ENCODE results near the gene PHKG2. TPM values are rescaled to one million over a fixed set of nuclear protein-coding genes. Genes with fewer than 3 reads are reported as not detected.

Gene PHKG2
- polyA plus RNA-seq, 1 experiment = 21.7 TPM

DNA sequence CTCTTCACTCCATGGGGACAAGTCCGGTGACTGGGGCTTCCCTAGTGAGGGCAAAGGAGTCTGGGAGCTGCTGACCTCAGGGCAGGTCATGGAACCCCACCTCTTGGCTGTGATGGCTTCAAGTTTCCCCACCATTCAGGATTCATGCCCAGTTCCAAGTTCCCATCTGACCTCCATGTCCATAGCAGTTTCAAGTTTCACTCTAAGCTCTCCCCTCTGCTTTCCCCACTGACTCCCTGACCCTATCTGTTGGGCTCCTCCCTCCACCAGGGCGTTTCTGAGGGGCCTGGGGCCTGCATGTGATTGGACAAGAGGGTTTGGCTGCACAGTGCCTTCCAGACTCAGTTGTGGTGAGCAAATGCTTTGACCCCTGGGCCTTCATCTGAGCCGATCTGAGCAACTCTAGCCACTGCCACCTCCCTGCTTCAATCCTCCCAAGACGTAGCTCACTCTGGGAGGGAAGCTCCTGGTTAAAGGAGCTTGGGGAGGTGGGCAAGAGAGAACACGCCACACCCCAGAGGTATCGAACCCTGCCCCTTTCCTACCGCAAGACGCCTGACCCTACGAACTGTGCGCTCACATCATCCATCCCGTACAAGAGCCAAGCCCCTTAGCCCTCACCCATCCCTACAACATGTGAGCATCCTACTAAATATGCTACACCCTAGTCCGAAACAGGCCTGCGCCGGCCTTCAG is 30.5 kb downstream of the PHKG2 start:
- Histone ChIP-seq H3K27me3 (ENCODE audit: control insufficient read depth, insufficient read depth, low read length) (no peaks in the 10 kb centered on the region), H3K27ac (ENCODE audit: low read depth, low read length) (no peak overlapping the region), H3K4me3 (ENCODE audit: low read depth, low read length) (no peak overlapping the region), H3K9me3 (ENCODE audit: control insufficient read depth, insufficient read depth, low read length) (no peaks in the 10 kb centered on the region; the same call in 1 of the 2 replicates)
- DNase-seq (ENCODE audit: low read depth, low spot score) = no peak
- ChIA-PET POLR2A (interaction anchor here (1.0 kb wide), 1 partner anchor 9 kb away, joined by 3 read pairs; no protein-coding TSS in a partner anchor), CTCF (interaction anchor here (1.1 kb wide), 1 partner anchor 123 kb away, joined by 3 read pairs; no protein-coding TSS in a partner anchor)
- TF ChIP-seq, protein P1, sequence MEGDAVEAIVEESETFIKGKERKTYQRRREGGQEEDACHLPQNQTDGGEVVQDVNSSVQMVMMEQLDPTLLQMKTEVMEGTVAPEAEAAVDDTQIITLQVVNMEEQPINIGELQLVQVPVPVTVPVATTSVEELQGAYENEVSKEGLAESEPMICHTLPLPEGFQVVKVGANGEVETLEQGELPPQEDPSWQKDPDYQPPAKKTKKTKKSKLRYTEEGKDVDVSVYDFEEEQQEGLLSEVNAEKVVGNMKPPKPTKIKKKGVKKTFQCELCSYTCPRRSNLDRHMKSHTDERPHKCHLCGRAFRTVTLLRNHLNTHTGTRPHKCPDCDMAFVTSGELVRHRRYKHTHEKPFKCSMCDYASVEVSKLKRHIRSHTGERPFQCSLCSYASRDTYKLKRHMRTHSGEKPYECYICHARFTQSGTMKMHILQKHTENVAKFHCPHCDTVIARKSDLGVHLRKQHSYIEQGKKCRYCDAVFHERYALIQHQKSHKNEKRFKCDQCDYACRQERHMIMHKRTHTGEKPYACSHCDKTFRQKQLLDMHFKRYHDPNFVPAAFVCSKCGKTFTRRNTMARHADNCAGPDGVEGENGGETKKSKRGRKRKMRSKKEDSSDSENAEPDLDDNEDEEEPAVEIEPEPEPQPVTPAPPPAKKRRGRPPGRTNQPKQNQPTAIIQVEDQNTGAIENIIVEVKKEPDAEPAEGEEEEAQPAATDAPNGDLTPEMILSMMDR (IDR thresholded peaks at IDR 0.05; ENCODE audit: low read depth, low read length) = no peak

DNA sequence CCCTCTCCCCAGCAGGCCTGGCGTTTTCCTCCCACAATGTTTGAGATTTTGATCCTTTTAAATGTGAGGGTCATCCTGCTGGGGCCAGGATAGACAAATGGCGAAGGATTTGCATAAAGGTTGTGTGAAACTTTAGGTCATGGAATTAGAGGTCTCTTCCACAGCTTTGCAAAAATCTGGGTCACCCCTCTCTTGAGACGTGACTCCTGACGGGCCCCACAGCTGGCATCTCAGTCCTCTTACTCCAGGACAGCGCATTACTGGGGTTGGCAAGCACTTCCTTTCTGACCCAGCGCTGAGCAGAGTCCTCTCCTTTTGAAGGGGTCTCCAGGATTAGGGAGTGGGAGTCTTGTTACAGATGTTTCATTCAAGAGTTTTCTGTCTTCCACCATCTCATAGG is 31.4 kb downstream of the PHKG2 start:
- Histone ChIP-seq H3K9me3 (ENCODE audit: control insufficient read depth, insufficient read depth, low read length) (no peaks in the 10 kb centered on the region; the same call in 1 of the 2 replicates), H3K27me3 (ENCODE audit: control insufficient read depth, insufficient read depth, low read length) (no peaks in the 10 kb centered on the region), H3K27ac (ENCODE audit: low read depth, low read length) (no peak overlapping the region), H3K4me3 (ENCODE audit: low read depth, low read length) (no peak overlapping the region)
- ChIA-PET CTCF (no interaction called here), POLR2A (interaction anchor here (1.0 kb wide), 1 partner anchor 26 kb away, joined by 3 read pairs; no protein-coding TSS in a partner anchor)
- TF ChIP-seq, protein P1 (IDR thresholded peaks at IDR 0.05; ENCODE audit: low read depth, low read length) = no peak
- DNase-seq (ENCODE audit: low read depth, low spot score) = no peak

DNA sequence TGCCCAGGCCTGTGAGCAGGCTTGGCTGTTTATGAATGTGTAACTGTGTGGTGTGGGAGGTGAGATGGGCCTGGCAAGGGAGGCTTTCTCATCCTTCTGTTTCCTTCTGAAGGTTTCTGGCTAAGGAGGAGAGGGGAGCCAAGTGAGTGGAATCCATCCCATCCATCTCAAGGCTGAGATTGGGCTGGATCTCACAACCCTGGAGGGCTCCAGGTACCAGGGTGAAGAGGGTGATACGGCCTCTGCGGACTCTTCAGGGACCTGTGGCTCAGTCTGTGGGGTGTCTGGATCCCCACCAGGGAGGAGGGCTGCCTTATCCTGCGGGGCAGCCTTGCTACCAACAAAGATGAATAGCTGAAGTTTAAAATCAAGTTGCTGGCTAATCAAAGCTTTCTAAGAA is 31.8 kb downstream of the PHKG2 start:
- POLR2A ChIA-PET = interaction anchor here (0.6 to 1.0 kb wide), 2 partner anchors 25 to 121 kb away, joined by 3 read pairs; no protein-coding TSS in a partner anchor
- TF ChIP-seq, protein P1 (IDR thresholded peaks at IDR 0.05; ENCODE audit: low read depth, low read length) = no peak
- Histone ChIP-seq H3K4me3 (ENCODE audit: low read depth, low read length) (no peak overlapping the region), H3K9me3 (ENCODE audit: control insufficient read depth, insufficient read depth, low read length) (no peaks in the 10 kb centered on the region; the same call in 1 of the 2 replicates), H3K27me3 (ENCODE audit: control insufficient read depth, insufficient read depth, low read length) (no peaks in the 10 kb centered on the region), H3K27ac (ENCODE audit: low read depth, low read length) (no peak overlapping the region)
- DNase-seq (ENCODE audit: low read depth, low spot score) = no peak
- CTCF ChIA-PET = no interaction called here

DNA sequence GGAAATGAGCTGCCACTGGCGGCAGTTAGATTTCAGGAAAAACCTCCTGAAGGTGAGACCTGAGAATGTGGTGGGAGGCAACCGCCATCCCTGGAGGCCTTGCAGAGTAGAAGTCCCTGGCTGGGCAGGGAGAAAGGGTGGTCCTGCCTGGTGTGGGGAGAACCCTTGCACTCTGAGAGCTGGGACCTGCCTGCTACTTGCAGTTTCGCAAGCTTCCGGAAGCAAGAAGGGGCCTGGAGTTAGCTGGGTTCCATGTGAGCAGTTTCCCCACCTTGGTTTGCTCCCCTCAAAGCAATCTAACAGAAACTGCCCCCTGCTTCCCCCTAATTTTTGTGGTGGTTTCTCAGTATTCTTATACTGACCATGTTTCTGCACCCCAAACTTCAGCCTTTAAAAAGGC is 32.3 kb downstream of the PHKG2 start:
- DNase-seq (ENCODE audit: low read depth, low spot score) = no peak

More for the DNA sequence above, 32.3 kb downstream of the PHKG2 start:
- Histone ChIP-seq H3K9me3 (ENCODE audit: control insufficient read depth, insufficient read depth, low read length) (no peaks in the 10 kb centered on the region; the same call in 1 of the 2 replicates), H3K4me3 (ENCODE audit: low read depth, low read length) (no peak overlapping the region), H3K27ac (ENCODE audit: low read depth, low read length) (no peak overlapping the region), H3K27me3 (ENCODE audit: control insufficient read depth, insufficient read depth, low read length) (no peaks in the 10 kb centered on the region)
- ChIA-PET POLR2A (interaction anchor here (0.6 to 1.0 kb wide), 2 partner anchors 25 to 122 kb away, joined by 3 read pairs; no protein-coding TSS in a partner anchor), CTCF (no interaction called here)
- TF ChIP-seq, protein P1 (IDR thresholded peaks at IDR 0.05; ENCODE audit: low read depth, low read length) = no peak
